Neural cell (in vitro differentiated cells): ENCODE results near the gene CLK3. TPM values are rescaled to one million over a fixed set of nuclear protein-coding genes. Genes with fewer than 3 reads are reported as not detected.

Experiments used
- H2AFZ ChIP-seq: fragments of 200-600, 300-800 bp; sonication (generic), shearing (Covaris generic); 2 replicates; pipeline ENCODE4 v1.6.0; 2014; ENCODE audit warnings: low read depth, mild to moderate bottlenecking, antibody characterized with exemption, low read length, moderate library complexity
- H3F3A ChIP-seq: fragments of 200-600 bp; shearing (Covaris generic); 2 replicates; pipeline ENCODE4 v1.6.1; 2016; ENCODE audit warnings: mild to moderate bottlenecking, moderate library complexity, mixed read lengths, antibody characterized with exemption, low read length; ENCODE audit not compliant: insufficient read depth, poor library complexity, severe bottlenecking
- H3K27ac ChIP-seq: fragments of 200-600, 300-800 bp; sonication (generic), shearing (Covaris generic); 2 replicates; pipeline ENCODE4 v1.5.1; 2014; ENCODE audit warnings: mild to moderate bottlenecking, low read length, moderate library complexity
- H3K27me3 ChIP-seq: fragments of 300-800, 200-600 bp; sonication (generic), shearing (Covaris generic); 2 replicates; pipeline ENCODE4 v1.6.0; 2014; ENCODE audit warnings: mild to moderate bottlenecking, low read depth, low read length, moderate library complexity; ENCODE audit not compliant: insufficient read depth
- H3K36me3 ChIP-seq: fragments of 300-800, 200-600 bp; sonication (generic), shearing (Covaris generic); 2 replicates; pipeline ENCODE4 v1.5.1; 2014; ENCODE audit warnings: mild to moderate bottlenecking, antibody characterized with exemption, low read length, moderate library complexity; ENCODE audit not compliant: insufficient read depth
- H3K4me2 ChIP-seq: fragments of 300-800, 200-600 bp; sonication (generic), shearing (Covaris generic); 2 replicates; pipeline ENCODE4 v1.6.0; 2014; ENCODE audit warnings: mild to moderate bottlenecking, low read length
- H3K4me3 ChIP-seq: fragments of 300-800, 200-600 bp; sonication (generic), shearing (Covaris generic); 2 replicates; pipeline ENCODE4 v1.5.1; 2014; ENCODE audit warnings: mild to moderate bottlenecking, low read length, moderate library complexity
- H3K79me2 ChIP-seq: fragments of 200-600 bp; shearing (Covaris generic); replicated peaks from 2 replicates; pipeline ENCODE4 v1.6.0; 2014; ENCODE audit warnings: mild to moderate bottlenecking, low read length, moderate library complexity; ENCODE audit not compliant: insufficient read depth
- H3K9ac ChIP-seq: fragments of 300-800, 200-600 bp; sonication (generic), shearing (Covaris generic); 2 replicates; pipeline ENCODE4 v1.6.1; 2016; ENCODE audit warnings: mild to moderate bottlenecking, low read length, mixed read lengths
- H3K9me2 ChIP-seq: fragments of 200-600 bp; shearing (Covaris generic); 2 replicates; pipeline ENCODE4 v1.6.1; 2016; ENCODE audit warnings: mild to moderate bottlenecking, low read length, mixed read lengths; ENCODE audit not compliant: insufficient read depth
- H3K9me3 ChIP-seq: fragments of 200-600, 300-800 bp; sonication (generic), shearing (Covaris generic); 2 replicates; pipeline ENCODE4 v1.6.1; 2016; ENCODE audit warnings: mild to moderate bottlenecking, mixed run types, low read length, moderate library complexity, mixed read lengths
- H4K20me1 ChIP-seq: fragments of 200-600 bp; shearing (Covaris generic); 2 replicates; pipeline ENCODE4 v1.6.1; 2016; ENCODE audit warnings: mild to moderate bottlenecking, mixed run types; ENCODE audit not compliant: insufficient read depth
- CTCF ChIP-seq: fragments of 450-650 bp; IDR thresholded peaks from 2 replicates; pipeline ENCODE4 v1.5.1; 2014; ENCODE audit warnings: antibody characterized with exemption, mild to moderate bottlenecking, moderate library complexity; ENCODE audit not compliant: poor library complexity, severe bottlenecking
- EP300 ChIP-seq: fragments of 450-650 bp; conservative IDR thresholded peaks from 2 replicates; pipeline ENCODE4 v1.6.1; 2014; ENCODE audit warnings: antibody characterized with exemption, mild to moderate bottlenecking, moderate library complexity; ENCODE audit not compliant: poor library complexity, severe bottlenecking
- EZH2 ChIP-seq: fragments of 200-600, 300-800 bp; shearing (Covaris generic), sonication (generic); IDR thresholded peaks from 2 replicates; pipeline ENCODE4 v1.6.1; 2014; ENCODE audit warnings: antibody characterized with exemption, low read length, borderline replicate concordance, mild to moderate bottlenecking; ENCODE audit not compliant: insufficient read depth, poor library complexity, severe bottlenecking
- MXI1 ChIP-seq: fragments of 450-650 bp; conservative IDR thresholded peaks from 2 replicates; pipeline ENCODE4 v1.6.1; 2014; ENCODE audit warnings: antibody characterized with exemption, mild to moderate bottlenecking; ENCODE audit not compliant: poor library complexity, severe bottlenecking
- POLR2AphosphoS5 ChIP-seq: IDR thresholded peaks from 2 replicates; pipeline ENCODE4 v1.6.1; 2012
- RAD21 ChIP-seq: fragments of 450-650 bp; conservative IDR thresholded peaks from 2 replicates; pipeline ENCODE4 v1.6.1; 2014; ENCODE audit warnings: antibody characterized with exemption, mild to moderate bottlenecking, moderate library complexity
- REST ChIP-seq: IDR thresholded peaks from 2 replicates; pipeline ENCODE4 v1.6.1; 2012; ENCODE audit warnings: borderline replicate concordance
- SMC3 ChIP-seq: fragments of 450-650 bp; conservative IDR thresholded peaks from 2 replicates; pipeline ENCODE4 v1.6.1; 2014; ENCODE audit warnings: antibody characterized with exemption, mild to moderate bottlenecking, moderate library complexity; ENCODE audit not compliant: poor library complexity
- TAF1 ChIP-seq: IDR thresholded peaks from 2 replicates; pipeline ENCODE4 v1.6.1; 2012; ENCODE audit warnings: low read depth
- polyA plus RNA-seq: library from polyadenylated mRNA; depleted of rRNA; stranded (reverse); fragments of >200 nt; gene quantifications from 2 replicates; pipeline ENCODE4 v1.2.3, GENCODE V29; 2014

The CLK3 gene
- polyA plus RNA-seq, 1 donor from 2014 or later, result 88.3 TPM

- H3F3A ChIP-seq, result no peaks in the 10 kb centered on the region
- H3K9ac ChIP-seq, result no peak overlapping the region
- no peaks in the 10 kb centered on the region for H4K20me1 ChIP-seq
- no peak overlapping the region for H3K4me3 ChIP-seq
- no peak for TF ChIP-seq EZH2
- TF ChIP-seq TAF1, result no peak
- no peak overlapping the region for H3K4me2 ChIP-seq
- H3K9me2 ChIP-seq, result no peaks in the 10 kb centered on the region
- peaks cover 5% of the 10 kb centered on the region for H3K79me2 ChIP-seq
- H3K27ac ChIP-seq, result no peak overlapping the region
- no peak overlapping the region for H2AFZ ChIP-seq
- H3K36me3 ChIP-seq, result no peaks in the 10 kb centered on the region
- no peaks in the 10 kb centered on the region for H3K27me3 ChIP-seq
- H3K9me3 ChIP-seq, result no peaks in the 10 kb centered on the region
These were observed 10.7 kb downstream of the CLK3 start for GRCh38 chr15:74626336-74626735.

GRCh38 chr15:74626752-74627692, 11.4 kb downstream of the CLK3 start:
- no peak for TF ChIP-seq POLR2AphosphoS5
- no peak for TF ChIP-seq SMC3
- TF ChIP-seq RAD21, result no peak
- TF ChIP-seq MXI1, result no peak
- TF ChIP-seq EP300, result no peak
- no peak for TF ChIP-seq EZH2
- TF ChIP-seq REST, result no peak
- no peak for TF ChIP-seq TAF1
- TF ChIP-seq CTCF, result no peak
- H3K27me3 ChIP-seq, result no peaks in the 10 kb centered on the region
- no peak overlapping the region for H3K4me3 ChIP-seq
- no peak overlapping the region for H3K9ac ChIP-seq
- no peak overlapping the region for H2AFZ ChIP-seq
- no peaks in the 10 kb centered on the region for H3K9me2 ChIP-seq
- H3F3A ChIP-seq, result no peaks in the 10 kb centered on the region
- H3K79me2 ChIP-seq, result no peaks in the 10 kb centered on the region
- H3K9me3 ChIP-seq, result no peaks in the 10 kb centered on the region
- no peaks in the 10 kb centered on the region for H3K36me3 ChIP-seq
- no peak overlapping the region for H3K4me2 ChIP-seq
- H3K27ac ChIP-seq, result no peak overlapping the region
- H4K20me1 ChIP-seq, result no peaks in the 10 kb centered on the region
